Kidney glomerular epithelial cell (primary cell): Measurements from ENCODE around the gene RPL37.
"Not testable (repeated sequence)": the region's sequence is repeated elsewhere in the genome, so short reads cannot be mapped to it uniquely, and the experiment has no call there.

Source experiments
- DNase-seq: peaks from one replicate; lab custom pipeline; 2025; lab: John Stamatoyannopoulos, UW

The RPL37 gene

DNA sequence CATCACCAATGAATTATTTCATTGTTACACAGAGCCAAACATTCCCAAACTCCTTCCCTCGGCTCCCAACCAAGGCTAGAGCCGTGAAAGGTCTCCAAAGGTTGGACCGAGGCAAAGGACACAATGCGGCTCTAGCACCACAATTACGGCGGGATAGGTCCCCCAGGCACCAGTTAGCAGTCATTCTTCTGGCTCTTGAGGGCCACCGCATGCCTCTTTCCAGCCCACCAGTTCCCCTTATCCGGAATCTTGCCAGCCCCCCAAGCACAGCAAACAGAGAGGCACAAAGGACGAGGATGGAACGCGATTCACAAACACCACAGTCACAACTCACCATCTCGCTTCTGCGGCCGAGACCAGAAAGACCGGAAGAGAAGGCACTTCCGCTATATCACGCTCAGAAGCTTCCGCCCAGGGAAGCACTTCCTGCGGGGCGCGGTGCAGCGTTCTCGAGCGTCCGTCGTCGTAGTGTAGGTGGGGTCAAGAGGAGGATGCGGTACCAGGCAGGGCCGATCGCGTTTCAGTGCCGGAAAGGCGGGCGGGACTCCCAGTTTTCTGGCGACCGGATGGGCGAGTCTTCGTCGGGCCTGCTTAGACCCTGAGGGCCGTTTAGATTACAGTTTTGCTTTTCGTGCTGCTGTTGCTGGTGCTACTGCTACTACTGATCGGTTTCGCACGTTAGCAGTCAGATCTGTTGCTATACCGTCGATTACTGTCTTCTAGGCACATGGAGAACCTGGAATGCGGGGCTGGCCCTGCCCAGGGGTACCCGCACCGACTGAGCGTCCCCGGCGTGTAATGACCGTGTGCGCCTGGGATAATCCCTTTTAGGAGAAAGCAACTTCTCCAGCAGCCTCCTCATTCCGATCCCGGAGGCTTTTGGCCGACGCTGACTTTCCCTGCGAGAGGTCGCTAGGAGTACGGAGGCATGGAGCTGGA is at the start of gene RPL37:
TSS of gene RPL37 (minus strand) at position 374 of the 939 bp plus-strand sequence. CDS start at position 337, 37 bp downstream.
- DNase-seq = peak; percentile 95

DNA sequence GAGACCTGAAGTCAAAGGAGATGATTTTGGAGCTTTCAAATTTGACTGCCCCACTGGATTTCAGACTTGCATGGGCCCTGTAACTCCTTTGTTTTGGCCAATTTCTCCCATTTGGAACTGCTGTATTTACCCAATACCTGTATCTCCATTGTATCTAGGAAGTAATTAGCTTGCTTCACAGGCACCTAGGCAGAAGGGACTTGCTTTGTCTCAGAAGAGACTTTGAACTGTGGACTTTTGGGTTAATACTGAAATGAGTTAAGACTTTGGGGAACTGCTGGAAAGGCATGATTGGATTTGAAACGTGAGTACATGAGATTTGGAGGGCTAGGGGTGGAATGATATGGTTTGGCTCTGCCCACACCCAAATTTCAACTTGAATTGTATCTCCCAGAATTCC is 48.0 kb upstream of the RPL37 start:
- not testable (repeated sequence) for DNase-seq

DNA sequence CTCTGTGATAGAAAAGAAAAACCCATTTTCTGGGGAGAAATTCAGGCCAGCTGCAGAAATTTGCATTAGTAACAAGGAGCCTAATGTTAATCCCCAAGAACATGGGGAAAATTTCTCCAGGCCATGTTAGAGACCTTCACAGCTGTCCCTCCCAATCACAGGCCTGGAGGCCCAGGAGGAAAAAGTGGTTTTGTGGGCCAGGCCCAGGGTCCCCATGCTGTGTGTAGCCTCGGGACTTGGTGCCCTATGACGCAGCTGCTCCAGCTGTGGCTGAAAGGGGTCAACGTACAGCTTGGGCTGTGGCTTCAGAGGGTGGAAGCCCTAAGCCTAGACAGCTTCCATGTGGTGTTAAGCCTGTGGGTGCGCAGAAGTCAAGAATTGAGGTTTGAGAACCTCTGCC is 47.3 kb upstream of the RPL37 start:
- DNase-seq = no peak

DNA sequence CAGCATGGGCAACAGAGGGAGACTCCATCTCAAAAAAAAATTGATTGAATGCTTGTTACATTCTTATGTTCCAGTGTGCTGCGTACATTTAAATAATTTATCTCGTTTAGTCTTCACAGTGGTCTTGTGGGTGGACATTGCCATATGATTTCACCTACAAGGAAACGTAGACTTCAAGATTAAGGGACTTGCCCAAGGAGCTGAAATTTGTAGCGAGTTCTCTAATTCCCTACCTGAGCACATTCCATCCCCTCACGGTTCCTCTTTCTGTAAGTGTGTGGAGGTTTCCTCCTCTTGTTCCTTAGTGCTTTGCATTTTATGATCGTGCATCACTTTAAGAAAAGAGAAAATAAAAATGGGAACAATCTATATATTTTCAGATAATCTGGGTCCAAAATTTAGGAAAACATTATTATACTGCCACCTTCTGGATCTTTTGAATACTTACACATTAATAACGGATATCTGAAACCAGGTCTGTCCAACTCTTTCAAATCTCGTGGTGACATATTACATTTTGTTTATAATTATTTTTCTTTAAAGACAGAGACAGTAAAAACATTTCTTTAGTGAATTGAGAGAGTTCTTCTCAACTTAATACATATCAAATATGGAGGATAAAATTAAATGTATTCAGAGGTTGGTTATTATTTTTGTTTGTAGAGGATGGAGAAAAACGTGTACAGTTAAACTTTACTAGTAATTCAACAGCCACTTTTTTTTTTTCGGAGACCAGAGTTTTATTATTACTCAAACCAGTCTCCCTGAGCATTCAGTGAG is 44.3 kb upstream of the RPL37 start:
- peak; percentile 53 for DNase-seq

DNA sequence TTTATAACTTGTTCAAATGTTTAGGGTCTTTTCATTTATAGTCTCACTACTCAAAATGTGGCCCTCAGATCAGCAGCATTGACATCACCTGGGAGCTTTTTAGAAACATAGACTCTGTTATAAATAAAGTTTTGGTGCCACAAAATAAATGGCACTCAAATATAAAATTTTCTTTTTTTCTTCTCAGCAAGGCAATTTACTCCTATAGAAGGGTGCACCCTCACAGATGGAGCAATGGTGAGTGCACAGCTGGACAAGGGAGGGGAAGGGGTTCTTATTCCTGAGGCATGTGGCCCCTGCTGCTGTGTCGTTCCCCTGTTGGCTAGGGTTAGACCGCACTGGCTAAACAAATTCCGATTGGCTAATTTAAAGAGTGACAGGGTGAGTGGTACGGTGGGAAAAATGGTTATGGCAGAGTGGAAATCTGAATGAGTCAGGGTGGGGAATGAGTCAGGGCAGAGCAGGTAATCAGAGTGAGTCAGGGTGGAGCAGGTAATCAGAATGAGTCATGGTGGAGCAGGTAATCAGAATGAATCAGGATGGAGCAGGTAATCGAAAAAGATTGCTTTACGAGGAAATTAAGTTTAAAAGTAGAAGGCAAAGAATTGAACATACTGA is 42.5 kb upstream of the RPL37 start:
- DNase-seq = no peak

DNA sequence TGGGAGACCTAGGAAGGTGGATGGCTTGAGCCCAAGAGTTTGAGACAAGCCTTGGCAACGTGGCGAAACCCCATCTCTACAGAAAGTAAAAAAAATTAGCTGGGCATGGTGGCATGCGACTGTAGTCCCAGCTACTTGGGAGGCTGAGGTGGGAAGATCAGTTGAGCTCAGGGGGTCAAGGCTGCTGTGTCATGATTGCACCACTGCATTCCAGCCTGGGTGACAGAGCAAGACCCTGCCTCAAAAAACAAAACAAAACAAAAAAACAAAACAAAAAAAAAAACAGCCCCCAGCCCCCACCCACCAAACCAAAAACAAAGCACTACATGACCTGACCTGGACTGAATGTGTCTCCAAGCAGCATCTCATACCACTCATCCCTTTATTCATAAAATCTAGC is 40.9 kb upstream of the RPL37 start:
- no peak for DNase-seq

DNA sequence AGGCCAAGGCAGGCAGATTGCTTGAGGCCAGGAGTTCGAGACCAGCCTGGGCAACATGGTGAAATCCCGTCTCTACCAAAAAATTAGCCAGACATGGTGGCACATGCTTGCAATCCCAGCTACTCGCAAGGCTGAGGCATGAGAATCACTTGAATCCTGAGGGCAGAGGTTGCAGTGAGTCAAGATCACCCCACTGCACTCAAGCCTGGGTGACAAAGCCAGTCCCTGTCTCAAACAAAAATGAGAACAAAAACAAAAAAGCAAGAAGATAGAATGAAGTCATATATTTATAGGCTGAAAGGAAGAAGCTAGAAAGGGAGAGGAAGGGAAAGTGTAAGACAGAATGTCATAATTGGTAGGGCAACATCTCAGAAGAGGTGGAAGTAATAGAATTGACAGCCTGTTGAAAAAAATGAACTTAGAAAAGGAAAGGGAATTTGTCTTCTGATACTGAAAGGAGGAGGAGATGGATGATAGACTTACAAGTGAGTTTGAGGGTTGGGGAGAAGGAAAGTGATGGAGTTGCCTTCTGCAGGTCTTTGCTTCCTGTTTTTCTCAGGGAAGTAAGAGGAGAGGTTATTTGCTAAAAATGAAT is 38.4 kb upstream of the RPL37 start:
- no peak for DNase-seq

DNA sequence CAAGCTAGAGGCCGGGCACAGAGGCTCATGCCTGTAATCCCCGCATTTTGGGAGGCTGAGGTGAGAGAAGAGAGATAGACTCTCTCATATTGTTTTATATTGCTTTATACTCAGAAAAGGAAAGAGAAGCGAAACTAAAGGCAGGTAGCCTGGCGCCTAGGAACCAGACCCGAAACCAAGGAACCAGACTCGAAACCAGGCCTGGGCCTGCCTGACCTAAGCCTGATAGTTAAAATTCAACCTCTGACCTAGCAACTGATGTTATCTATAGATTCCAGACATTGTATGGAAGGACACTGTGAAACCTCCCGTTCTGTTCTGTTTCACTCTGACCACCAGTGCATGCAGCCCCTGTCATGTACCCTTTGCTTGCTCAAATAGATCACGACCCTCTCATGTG is 37.2 kb upstream of the RPL37 start:
- DNase-seq = not testable (repeated sequence)

DNA sequence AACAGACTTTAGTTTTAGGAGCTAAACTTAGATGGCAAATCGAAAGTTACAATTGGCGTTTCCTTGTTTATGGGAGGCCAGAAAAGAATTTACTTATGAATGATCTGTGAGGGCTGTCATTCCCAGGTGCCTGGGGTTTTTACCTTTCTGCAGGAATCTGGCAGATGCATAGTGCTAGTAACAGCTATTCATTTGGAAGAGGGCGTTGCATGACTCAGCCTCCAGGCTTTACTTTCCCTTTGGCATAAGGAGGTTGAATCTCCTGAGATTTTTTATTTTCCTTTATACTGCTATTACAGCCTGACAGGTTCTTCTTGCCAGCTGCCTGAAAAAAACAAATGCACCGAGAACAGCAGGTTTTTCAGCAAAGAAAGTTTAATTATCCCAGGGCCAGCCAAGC is 36.2 kb upstream of the RPL37 start:
- no peak for DNase-seq

DNA sequence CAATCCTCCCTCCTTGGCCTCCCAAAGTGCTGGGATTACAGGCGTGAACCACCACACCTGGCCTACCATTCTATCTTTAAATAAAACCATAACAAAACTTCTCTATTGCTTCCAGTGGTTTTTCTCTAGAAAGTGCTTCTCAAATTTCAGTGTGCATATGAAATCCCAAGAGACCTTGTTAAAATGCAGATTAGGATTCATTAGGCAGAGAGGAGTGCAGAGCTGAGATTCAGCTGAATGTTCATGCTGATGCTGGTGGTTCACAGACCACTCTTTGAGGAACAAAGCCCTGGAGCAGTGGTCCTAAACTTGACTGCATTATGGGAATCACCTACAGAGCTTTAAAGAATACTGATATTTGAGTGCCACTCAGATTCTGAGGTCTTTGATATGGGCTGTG is 34.4 kb upstream of the RPL37 start:
- DNase-seq = no peak

DNA sequence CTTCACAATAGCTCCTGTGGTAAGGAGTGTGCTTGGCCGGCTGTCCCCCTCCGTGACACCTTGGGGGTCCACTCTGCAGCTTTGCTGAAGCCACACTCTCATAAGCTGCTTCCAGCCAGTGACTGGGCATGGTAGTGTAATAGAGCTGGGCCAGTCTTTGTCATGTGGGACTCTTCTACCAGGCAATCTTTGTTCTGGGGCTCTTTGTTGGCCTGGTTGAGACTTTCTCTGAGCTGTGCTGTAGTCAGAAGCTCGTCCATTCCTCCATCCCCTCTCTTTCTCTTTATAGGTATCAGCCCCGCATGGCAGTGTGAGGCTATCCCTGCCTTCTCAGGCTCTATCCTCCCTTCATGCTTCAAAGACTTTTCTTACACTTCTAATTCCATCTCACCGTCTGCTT is 31.8 kb upstream of the RPL37 start:
- no peak for DNase-seq

DNA sequence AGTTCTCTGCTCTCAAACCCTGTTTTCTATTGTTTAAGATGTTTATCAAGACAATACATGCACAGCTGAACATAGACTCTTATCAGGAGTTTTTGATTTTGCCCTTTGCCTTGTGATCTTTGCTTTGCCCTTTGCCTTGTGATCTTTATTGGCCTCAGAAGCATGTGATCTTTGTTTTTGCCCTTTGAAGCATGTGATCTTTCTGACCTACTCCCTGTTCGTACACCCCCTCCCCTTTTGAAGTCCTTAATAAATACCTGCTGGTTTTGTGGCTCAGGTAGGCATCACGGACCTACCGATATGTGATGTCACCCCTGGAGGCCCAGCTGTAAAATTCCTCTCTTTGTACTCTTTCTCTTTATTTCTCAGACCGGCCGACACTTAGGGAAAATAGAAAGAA is 30.0 kb upstream of the RPL37 start:
- not testable (repeated sequence) for DNase-seq

DNA sequence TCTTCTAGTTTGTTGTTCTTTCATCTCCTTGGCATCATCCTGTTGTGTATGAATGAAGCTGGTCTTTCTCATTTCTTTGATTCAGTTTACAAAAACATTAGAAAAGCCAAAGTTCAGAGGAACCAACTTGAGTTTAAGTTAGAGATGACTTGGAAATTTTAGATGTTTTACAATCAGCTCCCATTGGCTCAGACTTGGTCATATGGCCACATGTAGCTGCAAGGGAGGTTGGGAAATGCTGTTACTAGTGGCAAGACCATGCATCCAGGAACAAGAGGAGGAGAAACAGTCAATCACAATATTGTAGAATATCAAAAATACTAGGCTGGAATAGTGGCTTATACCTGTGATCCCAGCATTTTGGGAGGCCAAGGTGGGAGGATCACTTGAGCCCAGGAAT is 25.7 kb upstream of the RPL37 start:
- DNase-seq = no peak

DNA sequence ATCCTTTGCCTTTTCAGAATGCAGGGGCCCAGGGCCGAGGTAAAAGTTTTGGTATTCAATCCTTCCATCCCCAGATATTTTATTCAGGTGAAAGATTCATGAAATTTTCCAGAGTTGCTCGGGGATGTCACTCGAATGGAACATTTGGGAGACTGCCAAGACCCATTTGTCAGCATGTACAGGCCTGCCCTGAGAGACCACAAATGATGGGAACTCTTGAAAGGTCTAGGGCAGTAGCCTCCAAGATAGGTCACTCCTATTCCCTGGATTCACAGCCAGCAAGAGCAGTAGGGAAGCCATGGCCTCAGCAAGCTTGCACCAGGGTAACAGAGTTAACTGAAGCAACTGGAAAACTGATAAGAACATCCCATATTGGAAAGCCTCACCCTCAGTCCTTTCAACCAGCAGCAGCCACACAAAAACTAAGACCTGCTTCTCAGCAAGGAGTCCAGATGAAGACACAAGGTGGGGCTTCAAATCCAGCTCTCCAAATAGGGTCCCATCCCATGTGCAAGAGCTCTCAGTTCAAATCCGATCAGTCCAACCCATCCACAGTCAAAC is 18.7 kb upstream of the RPL37 start:
- no peak for DNase-seq

DNA sequence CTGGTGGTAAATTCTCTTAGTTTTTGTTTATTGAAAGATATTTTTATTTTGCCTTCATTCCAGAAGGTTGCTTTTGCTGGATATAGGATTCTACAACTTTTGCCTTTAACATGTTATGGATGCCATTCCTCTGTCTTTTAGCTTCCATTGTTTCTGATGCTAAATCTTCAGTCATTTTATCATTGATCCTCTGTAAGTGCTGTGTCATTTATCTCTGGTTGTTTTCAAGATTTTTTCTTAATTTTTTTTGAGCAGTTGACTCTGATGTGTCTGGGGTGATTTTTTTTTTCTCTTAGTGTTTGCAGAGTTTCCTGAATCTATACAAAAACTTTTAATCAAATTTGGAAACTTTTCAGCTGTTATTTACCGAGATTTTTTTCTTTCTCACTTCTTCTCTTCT is 12.5 kb upstream of the RPL37 start:
- DNase-seq = no peak

DNA sequence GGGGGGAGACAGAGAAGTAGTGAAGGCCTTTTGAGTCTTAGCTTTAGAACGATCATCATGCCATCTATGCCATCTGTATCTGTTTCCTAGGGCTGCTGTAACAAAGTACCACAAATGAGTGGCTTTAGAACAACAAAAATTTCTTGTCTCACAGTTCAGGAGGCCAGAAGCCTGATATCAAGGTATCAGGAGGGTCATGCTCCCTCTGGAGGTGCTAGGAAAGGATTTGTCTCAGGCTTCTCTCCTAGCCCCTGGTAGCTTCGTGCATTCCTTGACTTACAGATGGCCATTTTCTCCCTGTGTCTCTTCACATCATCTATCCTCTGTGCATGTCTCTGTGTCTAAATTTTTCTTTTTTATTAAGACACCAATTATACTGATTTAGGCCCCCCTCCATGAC is 11.3 kb upstream of the RPL37 start:
- no peak for DNase-seq

DNA sequence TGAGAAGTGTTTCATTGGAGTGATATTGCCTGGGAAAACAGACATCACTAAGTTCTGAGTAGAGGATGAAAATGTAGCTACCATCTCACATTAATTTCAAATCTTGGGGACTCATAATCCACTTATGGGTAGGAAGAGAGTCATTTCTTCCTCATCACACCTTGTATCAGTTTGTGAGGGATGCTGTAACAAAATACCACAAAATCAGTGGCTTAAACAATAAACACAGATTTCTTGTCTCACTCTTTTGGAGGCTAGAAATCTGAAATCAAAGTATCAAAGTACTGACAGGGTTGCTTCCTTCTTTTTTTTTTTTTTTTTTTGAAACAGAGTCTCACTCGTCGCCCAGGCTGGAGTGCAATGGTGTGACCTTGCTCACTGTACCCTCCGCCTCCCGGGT is 9.5 kb upstream of the RPL37 start:
- no peak for DNase-seq

DNA sequence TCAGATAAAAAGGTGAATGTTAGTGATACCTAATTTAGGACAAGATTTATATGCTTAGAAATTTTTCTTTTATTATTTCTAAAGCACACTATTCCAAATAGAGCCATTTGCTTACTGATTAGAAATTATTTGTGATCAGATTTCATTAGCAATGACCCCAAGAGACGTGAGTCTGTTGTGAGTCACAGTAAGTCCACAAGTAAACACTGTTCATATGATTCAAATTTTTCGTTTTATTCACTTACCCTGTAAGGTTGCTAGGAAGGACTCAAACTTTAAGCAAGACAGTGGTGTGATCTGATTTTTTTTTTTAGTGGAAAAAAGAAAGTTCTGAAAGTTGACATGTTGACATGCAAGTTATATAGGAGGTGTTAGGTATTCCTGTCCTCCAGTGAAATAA is 7.3 kb upstream of the RPL37 start:
- DNase-seq = no peak

DNA sequence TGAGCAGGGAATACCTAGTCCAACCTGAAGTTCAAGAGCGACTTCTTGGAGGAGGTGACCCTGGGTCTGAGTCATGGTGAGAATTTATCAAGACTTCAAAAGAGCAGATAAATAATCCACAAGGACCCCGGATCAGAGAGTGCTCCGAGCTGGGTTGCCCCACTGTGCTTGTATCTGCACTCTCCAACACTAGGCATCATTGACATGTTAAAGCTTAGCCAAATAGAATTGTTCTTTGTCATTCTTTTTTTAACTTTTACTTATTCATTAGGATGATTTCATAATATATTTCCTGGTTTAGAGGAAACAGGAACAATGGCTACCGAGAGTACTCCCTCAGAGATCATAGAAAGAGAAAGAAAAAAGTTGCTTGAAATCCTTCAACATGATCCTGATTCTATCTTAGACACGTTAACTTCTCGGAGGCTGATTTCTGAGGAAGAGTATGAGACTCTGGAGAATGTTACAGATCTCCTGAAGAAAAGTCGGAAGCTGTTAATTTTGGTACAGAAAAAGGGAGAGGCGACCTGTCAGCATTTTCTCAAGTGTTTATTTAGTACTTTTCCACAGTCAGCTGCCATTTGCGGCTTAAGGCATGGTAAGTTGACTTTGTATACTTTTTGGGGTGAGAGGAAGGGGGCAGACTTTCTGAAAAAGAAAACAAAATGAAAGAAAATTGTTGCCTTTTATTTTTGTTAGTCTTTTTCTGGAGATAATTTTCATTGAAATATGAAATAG is 6.2 kb upstream of the RPL37 start, which contains the start of gene CARD6:
TSS of gene CARD6 (plus strand) at position 300 of the 738 bp plus-strand sequence. CDS start at position 316, 16 bp downstream.
- peak; percentile 12 for DNase-seq

DNA sequence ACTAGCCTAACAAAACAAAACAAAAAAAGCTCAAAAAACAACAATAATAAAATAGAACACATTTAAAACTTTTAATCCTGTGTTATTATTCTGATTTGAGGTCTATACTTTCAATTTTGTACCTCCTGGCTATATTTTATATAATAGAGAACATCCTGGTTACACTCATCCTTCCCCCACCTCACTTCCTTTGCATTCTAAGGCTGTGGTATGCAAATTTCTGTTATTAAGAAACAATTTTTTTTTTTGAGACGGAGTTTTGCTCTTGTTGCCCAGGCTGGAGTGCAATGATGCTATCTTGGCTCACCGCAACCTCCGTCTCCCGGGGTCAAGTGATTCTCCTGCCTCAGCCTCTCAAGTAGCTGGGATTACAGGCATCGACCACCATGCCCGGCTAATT is 3.1 kb upstream of the RPL37 start:
- DNase-seq = no peak

DNA sequence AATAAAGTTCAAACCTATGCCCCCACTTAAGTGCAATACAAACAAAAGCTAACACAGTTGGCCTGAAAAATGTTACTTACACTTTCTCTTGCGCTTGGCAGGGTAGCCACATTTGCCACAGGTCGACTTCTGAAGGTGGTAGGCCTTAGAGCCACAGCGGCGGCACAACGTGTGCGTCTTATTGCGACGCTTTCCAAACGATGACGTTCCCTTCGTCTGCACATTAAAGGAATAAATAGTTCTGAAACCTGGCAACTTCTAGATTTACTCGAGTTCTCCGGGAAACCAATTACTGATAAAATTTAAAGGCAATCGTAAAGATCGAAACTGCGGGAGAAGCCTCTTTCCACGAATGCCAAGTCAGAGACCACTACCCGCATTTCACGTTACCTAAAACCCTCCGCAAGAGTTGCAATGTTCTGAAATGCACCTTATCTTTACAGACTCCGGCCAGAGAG is 602 bp downstream of the RPL37 start:
- no peak for DNase-seq
